Osteocyte (in vitro differentiated cells): ENCODE data around the gene MRTO4. TPM values are rescaled to one million over a fixed set of nuclear protein-coding genes. Genes with fewer than 3 reads are reported as not detected.
"Not testable (repeated sequence)": the region's sequence is repeated elsewhere in the genome, so short reads cannot be mapped to it uniquely, and the experiment has no call there.

Source experiments
- DNase-seq: peaks from one replicate; pipeline ENCODE4 v3.0.0; 2021; ENCODE audit warnings: mixed read lengths; ENCODE audit not compliant: unreplicated experiment; ENCODE audit errors: extremely low spot score
- H3K27ac Mint-ChIP-seq: one replicate; pipeline ENCODE4 v1.8.0; 2021; ENCODE audit warnings: mild to moderate bottlenecking, mixed read lengths; ENCODE audit not compliant: unreplicated experiment
- H3K27me3 Mint-ChIP-seq: one replicate; pipeline ENCODE4 v1.8.0; 2021; ENCODE audit warnings: mixed read lengths; ENCODE audit not compliant: unreplicated experiment
- H3K36me3 Mint-ChIP-seq: one replicate; pipeline ENCODE4 v1.8.0; 2021; ENCODE audit warnings: mixed read lengths; ENCODE audit not compliant: unreplicated experiment
- H3K4me1 Mint-ChIP-seq: one replicate; pipeline ENCODE4 v1.8.0; 2021; ENCODE audit warnings: mixed read lengths; ENCODE audit not compliant: unreplicated experiment
- H3K4me3 Mint-ChIP-seq: one replicate; pipeline ENCODE4 v1.8.0; 2021; ENCODE audit warnings: mild to moderate bottlenecking, moderate library complexity, mixed read lengths; ENCODE audit not compliant: unreplicated experiment
- H3K9me3 Mint-ChIP-seq: one replicate; pipeline ENCODE4 v1.8.0; 2021; ENCODE audit warnings: mixed read lengths; ENCODE audit not compliant: unreplicated experiment
- CTCF ChIP-seq: fragments of 200-600 bp; sonication (generic); IDR thresholded peaks from 2 replicates; pipeline ENCODE4 v1.5.0; 2021; ENCODE audit warnings: antibody characterized with exemption, mild to moderate bottlenecking, moderate library complexity
- total RNA-seq: library from RNA; stranded (reverse); gene quantifications from 2 replicates; pipeline ENCODE4 v1.2.1, GENCODE V29; 2021

Gene MRTO4
- total RNA-seq, 1 donor from 2014 or later: 22.4 TPM

DNA sequence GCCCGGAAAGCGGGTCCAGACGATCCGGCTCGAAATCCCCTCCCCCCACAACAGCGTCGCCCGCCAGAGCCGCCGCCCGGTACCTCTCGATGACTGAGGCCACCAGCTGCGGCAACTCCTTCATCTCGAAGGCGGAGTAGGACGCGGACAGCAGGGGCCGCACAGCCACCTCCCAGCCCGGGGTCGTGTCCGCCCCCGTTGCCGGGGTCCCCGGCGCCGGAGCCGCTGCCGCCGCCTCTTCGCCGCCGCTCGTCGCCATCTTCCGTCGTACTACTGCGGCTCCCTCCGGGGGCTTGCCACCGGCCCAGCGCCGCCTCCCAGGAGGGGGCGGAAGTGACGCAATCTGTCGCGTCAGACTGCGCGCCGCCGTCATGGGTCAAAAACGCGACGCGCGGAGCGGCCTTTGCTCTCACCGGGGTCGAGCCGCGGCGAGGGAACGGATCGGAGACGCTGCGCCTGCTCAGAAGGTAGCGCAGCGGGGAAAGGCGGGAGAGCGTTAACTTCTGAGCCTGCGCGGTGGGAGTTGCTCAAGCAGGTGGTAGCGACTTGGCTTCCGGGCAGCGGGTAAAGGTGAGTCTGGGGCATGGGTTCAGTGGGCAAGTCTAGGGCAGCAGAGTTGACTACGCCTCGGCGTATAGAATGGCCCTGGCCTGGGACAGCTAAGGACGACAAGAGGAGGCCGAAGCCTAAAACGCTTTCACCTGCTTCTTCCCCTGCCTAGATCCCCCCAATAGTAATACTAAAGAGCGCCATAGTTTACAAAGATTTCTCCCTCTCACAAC, 41.4 kb upstream of the MRTO4 start, which contains the start of gene UBR4:
TSS of gene UBR4 (minus strand) at position 277 of the 782 bp plus-strand sequence. CDS start at position 259, 18 bp downstream.
- H3K4me3 Mint-ChIP-seq: peak within 1 kb of the TSS; percentile 98
- no peaks in the 10 kb centered on the region for H3K27me3 Mint-ChIP-seq
- H3K4me1 Mint-ChIP-seq: peaks cover 51% of the 10 kb centered on the region
- DNase-seq: peak; percentile 98
- TF ChIP-seq CTCF: no peak
- no peaks in the 10 kb centered on the region for H3K9me3 Mint-ChIP-seq
- H3K27ac Mint-ChIP-seq: peak within 1 kb of the TSS; percentile 100
- peaks cover 5% of the 10 kb centered on the region for H3K36me3 Mint-ChIP-seq

GRCh38 chr1:19210772-19211549, 40.6 kb upstream of the MRTO4 start:
- no peak for TF ChIP-seq CTCF
- H3K4me1 Mint-ChIP-seq: peaks cover 48% of the 10 kb centered on the region
- H3K27me3 Mint-ChIP-seq: no peaks in the 10 kb centered on the region
- no peak for DNase-seq
- peak overlapping the region; percentile 100 for H3K27ac Mint-ChIP-seq
- peak overlapping the region; percentile 98 for H3K4me3 Mint-ChIP-seq
- H3K36me3 Mint-ChIP-seq: peaks cover 7% of the 10 kb centered on the region
- H3K9me3 Mint-ChIP-seq: no peaks in the 10 kb centered on the region

- TF ChIP-seq CTCF: no peak
- Mint-ChIP-seq H3K4me3 (peak overlapping the region; percentile 4), H3K4me1 (peaks cover 42% of the 10 kb centered on the region), H3K36me3 (peaks cover 11% of the 10 kb centered on the region), H3K27ac (no peak overlapping the region), H3K27me3 (no peaks in the 10 kb centered on the region), H3K9me3 (no peaks in the 10 kb centered on the region)
- no peak for DNase-seq
These were observed 39.4 kb upstream of the MRTO4 start for GRCh38 chr1:19212167-19212566.

- no peak for TF ChIP-seq CTCF
- H3K36me3 Mint-ChIP-seq: peaks cover 21% of the 10 kb centered on the region
These were observed 38.0 kb upstream of the MRTO4 start for GRCh38 chr1:19213580-19213979.

GRCh38 chr1:19216585-19216984, 35.0 kb upstream of the MRTO4 start:
- H3K4me3 Mint-ChIP-seq, DNase-seq, H3K27ac Mint-ChIP-seq, H3K27me3 Mint-ChIP-seq, H3K9me3 Mint-ChIP-seq: not testable (repeated sequence)
- H3K36me3 Mint-ChIP-seq: peaks cover 40% of the 10 kb centered on the region
- H3K4me1 Mint-ChIP-seq: peaks cover 12% of the 10 kb centered on the region

More at GRCh38 chr1:19213580-19213979, 38.0 kb upstream of the MRTO4 start:
- Mint-ChIP-seq H3K27ac (no peak overlapping the region), H3K27me3 (no peaks in the 10 kb centered on the region), H3K4me3 (no peak overlapping the region), H3K9me3 (no peaks in the 10 kb centered on the region), H3K4me1 (peaks cover 30% of the 10 kb centered on the region)
- DNase-seq: no peak
